ENCODE data around the gene AADAT. TPM values are rescaled to one million over a fixed set of nuclear protein-coding genes. Genes with fewer than 3 reads are reported as not detected.

The AADAT gene
- total and polyA plus RNA-seq, 9 of the 15 experiments (the other 6 are each of a cell fraction or from before 2014, with no cell fraction given) = 0.06 to 0.07 TPM; not detected in 7

DNA sequence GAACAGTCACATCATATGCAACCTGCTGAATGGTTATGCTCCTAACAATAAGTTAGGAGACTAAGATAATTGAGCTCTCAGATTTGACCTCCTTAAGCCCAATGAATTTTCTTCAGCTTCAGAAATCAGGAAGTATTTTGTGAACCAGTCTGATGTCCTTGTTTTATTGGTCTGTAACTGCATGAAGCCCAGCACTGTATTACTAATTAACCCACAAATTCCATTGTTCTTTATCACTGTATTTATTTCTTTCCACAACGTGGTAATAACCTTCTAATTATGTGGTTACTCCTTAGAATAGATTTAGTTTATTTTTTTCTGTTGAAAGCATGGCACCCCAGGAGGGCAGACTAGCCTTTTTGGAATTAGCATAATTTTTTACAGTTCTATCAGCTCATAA is 59.6 kb downstream of the AADAT start (continued):
- TF ChIP-seq, protein P1, sequence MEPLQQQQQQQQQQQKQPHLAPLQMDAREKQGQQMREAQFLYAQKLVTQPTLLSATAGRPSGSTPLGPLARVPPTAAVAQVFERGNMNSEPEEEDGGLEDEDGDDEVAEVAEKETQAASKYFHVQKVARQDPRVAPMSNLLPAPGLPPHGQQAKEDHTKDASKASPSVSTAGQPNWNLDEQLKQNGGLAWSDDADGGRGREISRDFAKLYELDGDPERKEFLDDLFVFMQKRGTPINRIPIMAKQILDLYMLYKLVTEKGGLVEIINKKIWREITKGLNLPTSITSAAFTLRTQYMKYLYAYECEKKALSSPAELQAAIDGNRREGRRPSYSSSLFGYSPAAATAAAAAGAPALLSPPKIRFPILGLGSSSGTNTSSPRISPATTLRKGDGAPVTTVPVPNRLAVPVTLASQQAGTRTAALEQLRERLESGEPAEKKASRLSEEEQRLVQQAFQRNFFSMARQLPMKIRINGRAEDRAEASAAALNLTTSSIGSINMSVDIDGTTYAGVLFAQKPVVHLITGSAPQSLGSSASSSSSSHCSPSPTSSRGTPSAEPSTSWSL (CRISPR knock-in tag; IDR thresholded peaks at IDR 0.05; ENCODE audit: borderline replicate concordance) = no peak
- TF ChIP-seq, protein P2, sequence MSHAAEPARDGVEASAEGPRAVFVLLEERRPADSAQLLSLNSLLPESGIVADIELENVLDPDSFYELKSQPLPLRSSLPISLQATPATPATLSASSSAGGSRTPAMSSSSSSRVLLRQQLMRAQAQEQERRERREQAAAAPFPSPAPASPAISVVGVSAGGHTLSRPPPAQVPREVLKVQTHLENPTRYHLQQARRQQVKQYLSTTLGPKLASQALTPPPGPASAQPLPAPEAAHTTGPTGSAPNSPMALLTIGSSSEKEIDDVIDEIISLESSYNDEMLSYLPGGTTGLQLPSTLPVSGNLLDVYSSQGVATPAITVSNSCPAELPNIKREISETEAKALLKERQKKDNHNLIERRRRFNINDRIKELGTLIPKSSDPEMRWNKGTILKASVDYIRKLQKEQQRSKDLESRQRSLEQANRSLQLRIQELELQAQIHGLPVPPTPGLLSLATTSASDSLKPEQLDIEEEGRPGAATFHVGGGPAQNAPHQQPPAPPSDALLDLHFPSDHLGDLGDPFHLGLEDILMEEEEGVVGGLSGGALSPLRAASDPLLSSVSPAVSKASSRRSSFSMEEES (CRISPR knock-in tag; IDR thresholded peaks at IDR 0.05) = no peak
- TF ChIP-seq ZKSCAN1 (IDR thresholded peaks at IDR 0.05; ENCODE audit: low read depth, low read length) = no peak

DNA sequence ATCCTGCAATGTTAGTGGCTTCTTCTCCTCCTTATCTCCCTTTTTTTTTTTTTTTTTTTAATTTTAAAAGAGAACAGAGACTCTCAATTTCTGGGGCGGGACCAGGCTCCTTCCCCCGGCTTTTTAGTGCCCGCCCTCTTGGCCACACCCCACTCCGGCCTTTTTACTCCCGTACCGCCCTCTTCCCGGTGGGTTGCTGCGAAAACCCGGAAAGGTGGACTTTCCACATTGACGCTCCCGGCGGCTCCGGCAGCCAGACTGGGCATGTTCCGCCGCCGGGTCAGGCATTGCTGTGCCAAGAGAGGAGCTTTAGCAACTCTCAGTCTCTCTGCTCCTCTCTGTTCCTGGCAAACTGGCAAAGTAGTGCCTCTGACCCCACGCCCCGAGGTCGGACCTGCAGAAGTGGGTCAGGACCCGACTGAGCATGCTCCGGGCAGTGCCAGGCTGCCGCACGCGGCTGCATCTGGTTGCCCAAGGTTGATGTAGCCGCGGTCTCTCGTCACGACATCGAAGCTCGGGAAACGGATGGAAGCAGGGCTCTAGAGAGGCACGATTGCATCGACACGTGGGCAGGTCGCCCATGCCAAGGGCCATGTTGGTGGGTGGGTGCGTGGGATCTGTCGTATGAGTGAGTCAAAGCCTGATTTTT is 62.5 kb downstream of the AADAT start:
- Histone ChIP-seq H3K9me1 (ENCODE audit: control insufficient read depth, insufficient read depth, low read length) (no peaks in the 10 kb centered on the region), H3K27me3 (ENCODE audit: control insufficient read depth in 2 of 2, insufficient read depth in 2 of 2, low read length in 2 of 2) (peaks cover 3 to 5% of the 10 kb centered on the region in 2 experiments), H3K4me1 (replicated peaks in 1 of 2; ENCODE audit: control insufficient read depth in 2 of 2, insufficient read depth in 2 of 2, low read length in 2 of 2) (peaks cover 3 to 20% of the 10 kb centered on the region in 2 experiments; a peak in 3 of 5 replicates), H3K36me3 (ENCODE audit: control insufficient read depth, insufficient read depth, low read length) (no peaks in the 10 kb centered on the region), H3K27ac (ENCODE audit: extremely low read depth, low read depth, low read length) (peak overlapping the region; percentile 55; the same call in 2 of the 3 replicates), H3K9ac (ENCODE audit: insufficient read depth in 1 of 2, low read depth in 2 of 2, low read length in 2 of 2) (peak overlapping the region; percentile 67 to 78), H4K20me1 (replicated peaks; ENCODE audit: control insufficient read depth, insufficient read depth, low read length) (no peaks in the 10 kb centered on the region), H2AFZ (ENCODE audit: low read depth, low read length) (peak overlapping the region; percentile 96), H3K9me3 (replicated peaks; ENCODE audit: control insufficient read depth, insufficient read depth, low read depth, low read length) (no peaks in the 10 kb centered on the region), H3K4me3 (peak overlapping the region; percentile 83), H3K79me2 (ENCODE audit: control insufficient read depth, insufficient read depth, low read length) (no peaks in the 10 kb centered on the region), H3K4me2 (ENCODE audit: insufficient read depth, low read length) (peak overlapping the region; percentile 92)
- intact Hi-C loops (cut with micrococcal nuclease) (loop anchor here (2.0 to 5.0 kb wide), 2 partner anchors 21 to 215 kb away; no protein-coding TSS in a partner anchor), in situ Hi-C loops (cut with MboI) (loop anchor here (25.0 kb wide), 1 partner anchor 415 kb away; the partner anchor contains the start of genes CLCN3 and NEK1)
- WGBS (ENCODE audit: insufficient coverage, low coverage, missing lambda C conversion rate) = 12% methylated on average over 35 of the region's 37 CpGs
- BruUV-seq (replicated peaks) = no TSS peak
- ChIA-PET POLR2A (interaction anchor here (0.7 kb wide), 1 partner anchor 323 kb away, joined by 3 read pairs; no protein-coding TSS in a partner anchor), CTCF (ENCODE audit: low intra/inter-chr PET ratio) (no interaction called here)
- ATAC-seq (peak; percentile 93), DNase-seq (ENCODE audit: extremely low read depth in 1 of 4, low spot score in 3 of 4) (peak; percentile 91 to 96 (median 94)), FAIRE-seq (peak; percentile 85)
- TF ChIP-seq HNRNPLL (IDR thresholded peaks at IDR 0.05; ENCODE audit: low read depth, low read length, poor library complexity, severe bottlenecking) (peak; percentile 44), CAMTA2 (CRISPR knock-in tag; conservative IDR thresholded peaks at IDR 0.05) (no peak), JUND (IDR thresholded peaks at IDR 0.05; ENCODE audit: borderline replicate concordance, low read depth, low read length) (0 out of 2 replicates have a peak, but pooled peaks have one; percentile 14), JUND (tag; IDR thresholded peaks at IDR 0.05; ENCODE audit: borderline replicate concordance, low read depth, low read length) (no peak), ZBTB1 (CRISPR knock-in tag; IDR thresholded peaks at IDR 0.05; ENCODE audit: borderline replicate concordance, low read depth) (no peak; the same call in 1 of the 2 replicates), ATF1 (CRISPR knock-in tag; IDR thresholded peaks at IDR 0.05) (no peak), ATF1 (tag; IDR thresholded peaks at IDR 0.05) (peak; percentile 39; the same call in 1 of the 2 replicates), HDAC2 (IDR thresholded peaks at IDR 0.05) (0 out of 2 replicates have a peak, but pooled peaks have one; percentile 12), ZNF57 (CRISPR knock-in tag; IDR thresholded peaks at IDR 0.05) (no peak), ZNF766 (CRISPR knock-in tag; conservative IDR thresholded peaks at IDR 0.05) (no peak), YY1 (IDR thresholded peaks at IDR 0.05; ENCODE audit: borderline replicate concordance in 1 of 3, control insufficient read depth in 1 of 3, extremely low read depth in 1 of 3, insufficient read depth in 3 of 3, insufficient read length in 1 of 3, insufficient replicate concordance in 2 of 3, low read depth in 1 of 3, low read length in 2 of 3) (peak in 1 of 3 experiments; percentile 26)
- TF ChIP-seq, protein P3, sequence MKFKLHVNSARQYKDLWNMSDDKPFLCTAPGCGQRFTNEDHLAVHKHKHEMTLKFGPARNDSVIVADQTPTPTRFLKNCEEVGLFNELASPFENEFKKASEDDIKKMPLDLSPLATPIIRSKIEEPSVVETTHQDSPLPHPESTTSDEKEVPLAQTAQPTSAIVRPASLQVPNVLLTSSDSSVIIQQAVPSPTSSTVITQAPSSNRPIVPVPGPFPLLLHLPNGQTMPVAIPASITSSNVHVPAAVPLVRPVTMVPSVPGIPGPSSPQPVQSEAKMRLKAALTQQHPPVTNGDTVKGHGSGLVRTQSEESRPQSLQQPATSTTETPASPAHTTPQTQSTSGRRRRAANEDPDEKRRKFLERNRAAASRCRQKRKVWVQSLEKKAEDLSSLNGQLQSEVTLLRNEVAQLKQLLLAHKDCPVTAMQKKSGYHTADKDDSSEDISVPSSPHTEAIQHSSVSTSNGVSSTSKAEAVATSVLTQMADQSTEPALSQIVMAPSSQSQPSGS (CRISPR knock-in tag; IDR thresholded peaks at IDR 0.05) = no peak

Measured in K562 (cell line).